Measurements from ENCODE around the gene LRRC73.
"Not testable (repeated sequence)": the region's sequence is repeated elsewhere in the genome, so short reads cannot be mapped to it uniquely, and the experiment has no call there.

LRRC73 gene

GRCh38 chr6:43461936-43462335, 48.2 kb downstream of the LRRC73 start:
- no peaks in the 10 kb centered on the region for H3K9me3 ChIP-seq (ENCODE audit: severe bottlenecking)
- no peak for TF ChIP-seq CTCF (IDR thresholded peaks at IDR 0.05; ENCODE audit: low read depth, low read length)
- H3K4me3 ChIP-seq (ENCODE audit: low read depth, low read length) = no peak overlapping the region
- H3K27me3 ChIP-seq (ENCODE audit: insufficient read depth, low read depth, severe bottlenecking) = no peaks in the 10 kb centered on the region
- no peaks in the 10 kb centered on the region for H3K36me3 ChIP-seq
- no peak for DNase-seq
- H3K27ac ChIP-seq = no peak overlapping the region

- TF ChIP-seq CTCF (IDR thresholded peaks at IDR 0.05; ENCODE audit: low read depth, low read length) = no peak
These were observed 50.1 kb downstream of the LRRC73 start for GRCh38 chr6:43460032-43460431.

GRCh38 chr6:43459535-43459934, 50.6 kb downstream of the LRRC73 start:
- no peaks in the 10 kb centered on the region for H3K9me3 ChIP-seq (ENCODE audit: severe bottlenecking)
- H3K36me3 ChIP-seq = no peaks in the 10 kb centered on the region
- no peaks in the 10 kb centered on the region for H3K27me3 ChIP-seq (ENCODE audit: insufficient read depth, low read depth, severe bottlenecking)
- no peak for TF ChIP-seq CTCF (IDR thresholded peaks at IDR 0.05; ENCODE audit: low read depth, low read length)
- no peak for DNase-seq
- no peak overlapping the region for H3K4me3 ChIP-seq (ENCODE audit: low read depth, low read length)
- no peak overlapping the region for H3K27ac ChIP-seq

More at GRCh38 chr6:43460032-43460431, 50.1 kb downstream of the LRRC73 start:
- H3K9me3 ChIP-seq (ENCODE audit: severe bottlenecking) = no peaks in the 10 kb centered on the region
- H3K27me3 ChIP-seq (ENCODE audit: insufficient read depth, low read depth, severe bottlenecking) = no peaks in the 10 kb centered on the region
- no peaks in the 10 kb centered on the region for H3K36me3 ChIP-seq
- H3K4me3 ChIP-seq (ENCODE audit: low read depth, low read length) = no peak overlapping the region
- DNase-seq = no peak
- H3K27ac ChIP-seq = no peak overlapping the region

GRCh38 chr6:43458154-43458553, 52.0 kb downstream of the LRRC73 start:
- H3K27me3 ChIP-seq (ENCODE audit: insufficient read depth, low read depth, severe bottlenecking); H3K27ac ChIP-seq; DNase-seq; H3K4me3 ChIP-seq (ENCODE audit: low read depth, low read length); H3K9me3 ChIP-seq (ENCODE audit: severe bottlenecking); H3K36me3 ChIP-seq: not testable (repeated sequence)

GRCh38 chr6:43457643-43458042, 52.5 kb downstream of the LRRC73 start:
- no peaks in the 10 kb centered on the region for H3K27me3 ChIP-seq (ENCODE audit: insufficient read depth, low read depth, severe bottlenecking)
- H3K36me3 ChIP-seq = peaks cover 9% of the 10 kb centered on the region
- no peak for TF ChIP-seq CTCF (IDR thresholded peaks at IDR 0.05; ENCODE audit: low read depth, low read length)
- H3K27ac ChIP-seq = no peak overlapping the region
- no peak for DNase-seq
- H3K9me3 ChIP-seq (ENCODE audit: severe bottlenecking) = no peaks in the 10 kb centered on the region
- no peak overlapping the region for H3K4me3 ChIP-seq (ENCODE audit: low read depth, low read length)
